HG02610 (cell line): ENCODE data around the gene TEKT5.
"Not testable (repeated sequence)": the region's sequence is repeated elsewhere in the genome, so short reads cannot be mapped to it uniquely, and the experiment has no call there.

Source experiments
- ATAC-seq: cut with Tn5 transposase; IDR thresholded peaks from one replicate; pipeline ENCODE4 v1.9.1; 2021; ENCODE audit warnings: mild to moderate bottlenecking, moderate library complexity; ENCODE audit not compliant: unreplicated experiment

Gene TEKT5

GRCh38 chr16:10694830-10695229, at the start of gene TEKT5:
Gene TEKT5, minus strand, starts transcription at chr16:10694930. Its CDS starts 57 bp downstream, at chr16:10694873.
- no peak for ATAC-seq

- peak; percentile 75 for ATAC-seq
These were observed 49.1 kb upstream of the TEKT5 start, which contains the start of gene NUBP1 for GRCh38 chr16:10743610-10744369. Gene NUBP1, plus strand, starts transcription at chr16:10743842. Its CDS starts 22 bp downstream, at chr16:10743864.

- no peak for ATAC-seq
These were observed 48.5 kb upstream of the TEKT5 start for GRCh38 chr16:10743227-10743609.

GRCh38 chr16:10741844-10742243, 47.1 kb upstream of the TEKT5 start:
- ATAC-seq = no peak

- ATAC-seq = not testable (repeated sequence)
These were observed 46.5 kb upstream of the TEKT5 start for GRCh38 chr16:10741249-10741648.

GRCh38 chr16:10740845-10741208, 46.1 kb upstream of the TEKT5 start:
- no peak for ATAC-seq

- ATAC-seq = no peak
These were observed 45.5 kb upstream of the TEKT5 start for GRCh38 chr16:10740000-10740844.

GRCh38 chr16:10738231-10739077, 43.7 kb upstream of the TEKT5 start:
- ATAC-seq = peak; percentile 81

- ATAC-seq = no peak
These were observed 42.4 kb upstream of the TEKT5 start for GRCh38 chr16:10737068-10737625.

- no peak for ATAC-seq
These were observed 37.1 kb upstream of the TEKT5 start for GRCh38 chr16:10731790-10732189.

GRCh38 chr16:10729104-10730048, 34.6 kb upstream of the TEKT5 start:
- no peak for ATAC-seq

GRCh38 chr16:10728003-10728887, 33.5 kb upstream of the TEKT5 start:
- ATAC-seq = no peak

GRCh38 chr16:10708969-10709368, 14.2 kb upstream of the TEKT5 start:
- ATAC-seq = no peak

GRCh38 chr16:10699756-10700155, 5.0 kb upstream of the TEKT5 start:
- no peak for ATAC-seq

- no peak for ATAC-seq
These were observed 424 bp downstream of the TEKT5 start for GRCh38 chr16:10694306-10694705.

- ATAC-seq = no peak
These were observed 841 bp downstream of the TEKT5 start for GRCh38 chr16:10693889-10694288.

GRCh38 chr16:10692470-10692869, 2.3 kb downstream of the TEKT5 start:
- ATAC-seq = no peak

GRCh38 chr16:10688726-10689125, 6.0 kb downstream of the TEKT5 start:
- ATAC-seq = no peak

GRCh38 chr16:10688291-10688690, 6.4 kb downstream of the TEKT5 start:
- no peak for ATAC-seq
